H1 (cell line): ENCODE measurements around the gene SLU7. TPM values are rescaled to one million over a fixed set of nuclear protein-coding genes. Genes with fewer than 3 reads are reported as not detected.

Source experiments
- CTCF ChIA-PET: fragments of 300-600 bp; sonication (Branson Sonifier 250); formaldehyde crosslinking; loops from one replicate; lab custom pipeline; 2021; ENCODE audit not compliant: partially characterized antibody; lab: Charles Lee
- POLR2A ChIA-PET: fragments of 300-600 bp; sonication (Branson Sonifier 250); formaldehyde crosslinking; loops from one replicate; lab custom pipeline; 2021; ENCODE audit warnings: inconsistent platforms; ENCODE audit not compliant: partially characterized antibody; lab: Charles Lee
- DNase-seq, 2 experiments: peaks; one replicate each; pipeline versions ENCODE4 v3.0.0 to v3.0.0-alpha.2; 2010 to 2022; ENCODE audit warnings: low spot score in 2 of 2, low read depth in 1 of 2, mixed read lengths in 1 of 2
- FAIRE-seq: peaks from 2 replicates; lab custom pipeline; 2011; peaks lifted over from hg19 to GRCh38; lab: Jason Lieb, UNC
- H2AFZ ChIP-seq: 2 replicates; pipeline ENCODE4 v1.8.1; 2012; ENCODE audit warnings: low read length, inconsistent platforms
- H2AK5ac ChIP-seq: 2 replicates; pipeline ENCODE4 v1.6.1; 2013; ENCODE audit warnings: low read depth, low read length
- H2BK120ac ChIP-seq: replicated peaks from 2 replicates; pipeline ENCODE3; 2013; ENCODE audit warnings: low read depth, low read length, inconsistent platforms
- H2BK12ac ChIP-seq: 2 replicates; pipeline ENCODE4 v1.6.1; 2013; ENCODE audit warnings: low read depth, low read length
- H2BK15ac ChIP-seq: 2 replicates; pipeline ENCODE4 v1.6.1; 2013; ENCODE audit warnings: low read length
- H2BK20ac ChIP-seq: 2 replicates; pipeline ENCODE4 v1.6.1; 2013; ENCODE audit warnings: low read length
- H2BK5ac ChIP-seq: 2 replicates; pipeline ENCODE4 v1.6.1; 2013; ENCODE audit warnings: low read depth, low read length
- H3K14ac ChIP-seq: 2 replicates; pipeline ENCODE4 v1.6.1; 2013; ENCODE audit warnings: inconsistent platforms; ENCODE audit not compliant: insufficient read length
- H3K18ac ChIP-seq: 2 replicates; pipeline ENCODE4 v1.6.1; 2013; ENCODE audit warnings: low read length; ENCODE audit errors: extremely low read depth
- H3K23ac ChIP-seq: 2 replicates; pipeline ENCODE4 v1.6.1; 2013; ENCODE audit warnings: inconsistent platforms; ENCODE audit not compliant: insufficient read length
- H3K23me2 ChIP-seq: 2 replicates; pipeline ENCODE4 v1.6.1; 2013; ENCODE audit warnings: low read depth, low read length
- H3K27ac ChIP-seq: 2 replicates; pipeline ENCODE4 v1.6.1; 2011; ENCODE audit warnings: low read depth, low read length, inconsistent platforms
- H3K27me3 ChIP-seq, 4 experiments: replicated peaks in 1 of 4; 1 replicate in 1 of 4; 2 replicates in 3 of 4; pipeline versions ENCODE4 v1.6.1 to v1.8.1; 2011 to 2013; ENCODE audit warnings: low read length in 3 of 4, mild to moderate bottlenecking in 3 of 4, inconsistent platforms in 2 of 4, mixed read lengths in 2 of 4, moderate library complexity in 1 of 4; ENCODE audit not compliant: control insufficient read depth in 3 of 4, insufficient read depth in 3 of 4; ENCODE audit errors: extremely low read depth in 1 of 4
- H3K36me3 ChIP-seq, 4 experiments: 2 replicates each; pipeline versions ENCODE4 v1.6.1 to v1.8.1; 2011 to 2013; ENCODE audit warnings: mild to moderate bottlenecking in 4 of 4, low read length in 3 of 4, moderate library complexity in 2 of 4, control low read depth in 1 of 4, inconsistent platforms in 1 of 4; ENCODE audit not compliant: insufficient read depth in 4 of 4, control insufficient read depth in 2 of 4
- H3K4ac ChIP-seq: replicated peaks from 2 replicates; pipeline ENCODE3; 2013; ENCODE audit warnings: low read length, low read depth, mixed read lengths, inconsistent platforms; ENCODE audit not compliant: insufficient read length
- H3K4me1 ChIP-seq, 4 experiments: replicated peaks in 1 of 4; 1 replicate in 1 of 4; 2 replicates in 3 of 4; pipeline versions ENCODE4 v1.6.1 to v1.8.1; 2011 to 2013; ENCODE audit warnings: low read length in 3 of 4, inconsistent platforms in 2 of 4, mixed read lengths in 1 of 4; ENCODE audit not compliant: insufficient read depth in 4 of 4, control insufficient read depth in 3 of 4
- H3K4me2 ChIP-seq, 2 experiments: 2 replicates each; pipeline versions ENCODE4 v1.6.1 to v1.8.1; 2011 to 2013; ENCODE audit warnings: low read depth in 2 of 2, low read length in 2 of 2, control low read depth in 1 of 2, inconsistent platforms in 1 of 2, mild to moderate bottlenecking in 1 of 2; ENCODE audit not compliant: insufficient read depth in 1 of 2
- H3K4me3 ChIP-seq, 4 experiments: fragments of 200-600, 300-600 bp in 1 of 4; sonication (generic), shearing (Covaris generic), sonication (Bioruptor Twin) in 1 of 4; 2 replicates each; pipeline versions ENCODE4 v1.5.1 to v1.8.1; 2011 to 2016; ENCODE audit warnings: low read length in 4 of 4, low read depth in 3 of 4, control low read depth in 2 of 4, inconsistent platforms in 2 of 4, mild to moderate bottlenecking in 2 of 4, mixed read lengths in 1 of 4, moderate library complexity in 1 of 4; ENCODE audit not compliant: insufficient read depth in 2 of 4; ENCODE audit errors: extremely low read depth in 1 of 4
- H3K56ac ChIP-seq: replicated peaks from 2 replicates; pipeline ENCODE3; 2013; ENCODE audit warnings: low read depth, mild to moderate bottlenecking, mixed read lengths, low read length, inconsistent platforms; ENCODE audit not compliant: insufficient read length
- H3K79me1 ChIP-seq: 2 replicates; pipeline ENCODE4 v1.6.1; 2013; ENCODE audit warnings: low read depth, low read length, control low read depth
- H3K79me2 ChIP-seq, 2 experiments: 2 replicates each; pipeline versions ENCODE4 v1.6.1 to v1.8.1; 2012 to 2013; ENCODE audit warnings: low read length in 2 of 2, mild to moderate bottlenecking in 2 of 2, inconsistent platforms in 1 of 2; ENCODE audit not compliant: insufficient read depth in 2 of 2, control insufficient read depth in 1 of 2
- H3K9ac ChIP-seq, 4 experiments: replicated peaks in 1 of 4; 1 replicate in 1 of 4; 2 replicates in 3 of 4; pipeline versions ENCODE4 v1.6.1 to v1.8.1; 2011 to 2013; ENCODE audit warnings: low read depth in 3 of 4, low read length in 3 of 4, control low read depth in 2 of 4, mild to moderate bottlenecking in 2 of 4, moderate library complexity in 2 of 4, inconsistent platforms in 1 of 4; ENCODE audit errors: extremely low read depth in 1 of 4
- H3K9me3 ChIP-seq, 2 experiments: 2 replicates each; pipeline versions ENCODE4 v1.6.1 to v1.8.1; 2012 to 2013; ENCODE audit warnings: mild to moderate bottlenecking in 2 of 2, moderate library complexity in 2 of 2, control low read depth in 1 of 2, inconsistent platforms in 1 of 2, low read depth in 1 of 2, low read length in 1 of 2, mixed read lengths in 1 of 2; ENCODE audit not compliant: insufficient read depth in 2 of 2
- H4K20me1 ChIP-seq, 2 experiments: replicated peaks in 1 of 2; 2 replicates each; pipeline versions ENCODE3 to v1.8.1; 2011 to 2013; ENCODE audit warnings: inconsistent platforms in 2 of 2, low read length in 2 of 2, mild to moderate bottlenecking in 1 of 2; ENCODE audit not compliant: insufficient read depth in 2 of 2, control insufficient read depth in 1 of 2
- H4K5ac ChIP-seq: 2 replicates; pipeline ENCODE4 v1.6.1; 2013; ENCODE audit warnings: low read length, low read depth, mixed read lengths, inconsistent platforms; ENCODE audit not compliant: insufficient read length
- H4K8ac ChIP-seq: 2 replicates; pipeline ENCODE4 v1.8.0; 2013; ENCODE audit warnings: mild to moderate bottlenecking, moderate library complexity, low read length, inconsistent platforms; ENCODE audit not compliant: insufficient read depth; ENCODE audit errors: extremely low read depth
- H4K91ac ChIP-seq: replicated peaks from 2 replicates; pipeline ENCODE3; 2013; ENCODE audit warnings: low read length, mixed read lengths, inconsistent platforms; ENCODE audit not compliant: insufficient read length
- BACH1 ChIP-seq: IDR thresholded peaks from 2 replicates; pipeline ENCODE4 v1.6.1; 2012; ENCODE audit warnings: low read length, improper control_type of control experiment
- CTBP2 ChIP-seq: IDR thresholded peaks from 2 replicates; pipeline ENCODE4 v1.7.0; 2011; ENCODE audit warnings: borderline replicate concordance, mild to moderate bottlenecking, moderate library complexity, mixed read lengths, low read length; ENCODE audit not compliant: insufficient read depth, insufficient read length
- FOSL1 ChIP-seq: IDR thresholded peaks from 2 replicates; pipeline ENCODE4 v1.6.1; 2011; ENCODE audit warnings: mild to moderate bottlenecking, low read depth, low read length, moderate library complexity; ENCODE audit not compliant: insufficient read depth
- JUND ChIP-seq: IDR thresholded peaks from 2 replicates; pipeline ENCODE4 v1.6.1; 2011; ENCODE audit warnings: mild to moderate bottlenecking, improper control_type of control experiment, low read length
- NRF1 ChIP-seq: IDR thresholded peaks from 2 replicates; pipeline ENCODE4 v1.6.1; 2011; ENCODE audit warnings: mild to moderate bottlenecking, low read depth, low read length, improper control_type of control experiment
- TBP ChIP-seq: IDR thresholded peaks from 2 replicates; pipeline ENCODE4 v1.6.1; 2011; ENCODE audit warnings: low read depth, low read length, improper control_type of control experiment
- TCF12 ChIP-seq: IDR thresholded peaks from 2 replicates; pipeline ENCODE4 v1.6.1; 2011; ENCODE audit warnings: low read depth, mild to moderate bottlenecking, low read length
- WGBS, 2 experiments: shearing (Covaris generic) in 1 of 2; methylation state at CpG; one replicate each; pipeline versions ENCODE4 v1.1.6 to v1.1.7; 2013 to 2015; ENCODE audit warnings: low lambda C conversion rate in 2 of 2, mixed read lengths in 2 of 2, inconsistent platforms in 1 of 2, low coverage in 1 of 2, missing lambda C conversion rate in 1 of 2; ENCODE audit not compliant: insufficient replicate concordance in 2 of 2, insufficient coverage in 1 of 2, insufficient read length in 1 of 2; ENCODE audit errors: extremely low coverage in 1 of 2, missing lambda C conversion rate in 1 of 2; 5-methylcytosine and 5-hydroxymethylcytosine counted together
- polyA plus RNA-seq, 7 experiments: library from polyadenylated mRNA; depleted of rRNA in 3 of 7; stranded (reverse) in 5 of 7; unstranded in 2 of 7; fragments of >200 nt in 5 of 7; fragments of 200-250 nt in 2 of 7; gene quantifications; 1 replicate in 5 of 7; 2 replicates in 1 of 7; 4 replicates in 1 of 7; pipeline versions ENCODE4 v1.2.1 to v1.2.3, GENCODE V29; 2011 to 2013; ENCODE audit warnings: missing spikeins in 2 of 7, mixed read lengths in 2 of 7
- total RNA-seq: library from RNA; stranded (reverse); fragmentation: NEBNext Ultra II Directional; extraction: Animal tissue kit (Norgen Biotek cat#: 25700); gene quantifications from 2 replicates; pipeline ENCODE4 v1.2.1, GENCODE V29; 2021

The SLU7 gene
- total and polyA plus RNA-seq, 2 of the 8 experiments (the other 6 are each of a cell fraction or from before 2014, with no cell fraction given) = 6.0 to 34.1 TPM

DNA sequence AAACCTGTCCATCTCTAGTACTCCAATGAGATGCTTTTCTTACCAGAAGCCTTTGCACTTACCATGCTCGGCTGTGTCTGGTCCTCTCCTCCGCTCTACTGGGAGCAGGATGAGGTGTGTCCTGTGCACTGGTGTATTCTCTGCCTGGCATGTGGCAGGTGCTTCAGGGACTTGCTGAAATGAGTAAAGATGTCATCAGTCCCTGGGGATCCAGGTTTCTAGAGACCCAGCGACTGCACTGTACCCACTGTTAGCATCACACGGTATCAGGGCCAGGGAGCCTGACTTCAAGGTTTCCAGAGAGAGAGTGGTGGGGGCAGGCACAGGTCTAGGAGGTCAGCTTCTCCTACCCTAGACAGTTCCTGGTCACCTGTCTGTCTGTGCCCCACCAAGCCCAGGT lies 13.3 kb upstream of the SLU7 start:
- POLR2A ChIA-PET = no interaction called here
- WGBS, 2 experiments = 92% methylated on average over 4 of the region's 4 CpGs; no CpG with 5 or more reads in 1 of the 2 experiments
- Histone ChIP-seq H2BK20ac (no peak overlapping the region), H3K4ac (no peak overlapping the region), H4K20me1 (no peaks in the 10 kb centered on the region), H3K56ac (no peak overlapping the region), H3K79me2 (no peaks in the 10 kb centered on the region), H3K27me3 (no peaks in the 10 kb centered on the region), H3K36me3 (peaks cover 3 to 23% (median 14%) of the 10 kb centered on the region in 4 experiments), H2AK5ac (no peak overlapping the region), H3K18ac (no peak overlapping the region), H2BK120ac (no peak overlapping the region), H3K4me3 (no peak overlapping the region), H3K79me1 (no peaks in the 10 kb centered on the region), H4K5ac (no peak overlapping the region), H3K14ac (no peak overlapping the region), H3K4me1 (no peaks in the 10 kb centered on the region; a peak in 1 of 7 replicates), H3K9me3 (no peaks in the 10 kb centered on the region), H4K8ac (peak overlapping the region; percentile 30; the same call in 1 of the 2 replicates), H2AFZ (no peak overlapping the region), H2BK12ac (no peak overlapping the region), H3K23me2 (no peaks in the 10 kb centered on the region; the same call in 1 of the 2 replicates), H3K27ac (no peak overlapping the region), H2BK15ac (no peak overlapping the region), H3K4me2 (no peak overlapping the region), H3K23ac (no peak overlapping the region), H3K9ac (no peak overlapping the region), H2BK5ac (no peak overlapping the region), H4K91ac (no peak overlapping the region)
- FAIRE-seq = no peak
- no peak for TF ChIP-seq TCF12
- no peak for TF ChIP-seq CTBP2
- no peak for TF ChIP-seq FOSL1
- TF ChIP-seq BACH1 = no peak
- TF ChIP-seq JUND = no peak
- TF ChIP-seq NRF1 = no peak
- no peak for TF ChIP-seq TBP
- no peak for DNase-seq
- CTCF ChIA-PET = no interaction called here
